GM23248 (cell line): ENCODE results near the gene ZNF695. TPM values are rescaled to one million over a fixed set of nuclear protein-coding genes. Genes with fewer than 3 reads are reported as not detected.

Source experiments
- DNase-seq: peaks from one replicate; pipeline ENCODE4 v3.0.0-alpha.2; 2015
- H2AFZ ChIP-seq: fragments of 200-600 bp; sonication (generic); 2 replicates; pipeline ENCODE4 v1.6.1; 2016; ENCODE audit warnings: antibody characterized with exemption
- H3F3A ChIP-seq: fragments of 200-600 bp; sonication (generic); 2 replicates; pipeline ENCODE4 v1.6.1; 2016; ENCODE audit warnings: mild to moderate bottlenecking, antibody characterized with exemption, mixed run types; ENCODE audit not compliant: insufficient read depth
- H3K27ac ChIP-seq: fragments of 200-600 bp; sonication (generic); 2 replicates; pipeline ENCODE4 v1.5.1; 2016; ENCODE audit warnings: mild to moderate bottlenecking
- H3K27me3 ChIP-seq: fragments of 200-600 bp; sonication (generic); replicated peaks from 2 replicates; pipeline ENCODE4 v1.6.1; 2016; ENCODE audit warnings: mild to moderate bottlenecking; ENCODE audit not compliant: insufficient read depth
- H3K36me3 ChIP-seq: fragments of 200-600 bp; sonication (generic); 2 replicates; pipeline ENCODE4 v1.6.1; 2016; ENCODE audit warnings: low read depth, mild to moderate bottlenecking
- H3K4me1 ChIP-seq: fragments of 200-600 bp; sonication (generic); 2 replicates; pipeline ENCODE4 v1.6.1; 2016; ENCODE audit warnings: mild to moderate bottlenecking; ENCODE audit not compliant: insufficient read depth
- H3K4me2 ChIP-seq: fragments of 200-600 bp; sonication (generic); one replicate; pipeline ENCODE4 v1.6.1; 2016; ENCODE audit warnings: mild to moderate bottlenecking; ENCODE audit not compliant: unreplicated experiment
- H3K4me3 ChIP-seq: fragments of 200-600 bp; sonication (generic); 2 replicates; pipeline ENCODE4 v1.5.1; 2016; ENCODE audit warnings: mild to moderate bottlenecking
- H3K79me2 ChIP-seq: fragments of 200-600 bp; sonication (generic); 2 replicates; pipeline ENCODE4 v1.6.1; 2016; ENCODE audit warnings: mild to moderate bottlenecking; ENCODE audit not compliant: insufficient read depth
- H3K9ac ChIP-seq: fragments of 200-600 bp; sonication (generic); 2 replicates; pipeline ENCODE4 v1.6.1; 2016; ENCODE audit warnings: mild to moderate bottlenecking
- H3K9me2 ChIP-seq: fragments of 200-600 bp; sonication (generic); 2 replicates; pipeline ENCODE4 v1.6.1; 2016; ENCODE audit warnings: mixed run types, mild to moderate bottlenecking, moderate library complexity; ENCODE audit not compliant: insufficient read depth
- H3K9me3 ChIP-seq: fragments of 200-600 bp; sonication (generic); one replicate; pipeline ENCODE4 v1.6.1; 2017; ENCODE audit warnings: low read depth
- H4K20me1 ChIP-seq: fragments of 200-600 bp; sonication (generic); 2 replicates; pipeline ENCODE4 v1.6.0; 2016; ENCODE audit not compliant: insufficient read depth
- EZH2 ChIP-seq: fragments of 200-600 bp; sonication (generic); IDR thresholded peaks from 2 replicates; pipeline ENCODE4 v1.6.1; 2018; ENCODE audit warnings: antibody characterized with exemption, mild to moderate bottlenecking; ENCODE audit not compliant: insufficient read depth, poor library complexity, severe bottlenecking
- EZH2phosphoT487 ChIP-seq: fragments of 200-600 bp; sonication (generic); IDR thresholded peaks from 2 replicates; pipeline ENCODE4 v1.6.1; 2018; ENCODE audit warnings: antibody characterized with exemption, moderate library complexity, mild to moderate bottlenecking, low read depth; ENCODE audit not compliant: insufficient read depth
- WGBS, 2 experiments: methylation state at CpG; one replicate each; pipeline ENCODE4 v1.1.6; 2015 to 2017; ENCODE audit warnings: low lambda C conversion rate in 2 of 2, low coverage in 1 of 2; ENCODE audit errors: missing lambda C conversion rate in 2 of 2; 5-methylcytosine and 5-hydroxymethylcytosine counted together
- in situ Hi-C: fragments of 300-500 bp; cut with MboI; formaldehyde crosslinking; loops from 2 replicates; pipeline ENCODE4 v1.15.0; 2020
- polyA plus RNA-seq: library from polyadenylated mRNA; unstranded; fragments of >200 nt; fragmentation: Nextera tagmentation; extraction: Ambion mirVana; gene quantifications from 2 replicates; pipeline ENCODE4 v1.2.1, GENCODE V29; 2016
- total RNA-seq: library from RNA; depleted of rRNA; stranded (reverse); fragments of >200 nt; shearing (Covaris generic); gene quantifications from 2 replicates; pipeline ENCODE4 v1.2.3, GENCODE V29; 2014

Gene ZNF695
- total and polyA plus RNA-seq, 2 experiments from 2014 or later, result 1.2 to 2.0 TPM

- 74 to 81% methylated on average over 12 of the region's 12 CpGs for WGBS, 2 experiments
- TF ChIP-seq EZH2phosphoT487, result no peak
- no peak for TF ChIP-seq EZH2
- Histone ChIP-seq H3K9me2 (no peaks in the 10 kb centered on the region), H3K4me2 (no peak overlapping the region), H3K79me2 (no peaks in the 10 kb centered on the region), H3K9ac (no peak overlapping the region), H3K27ac (no peak overlapping the region), H3K36me3 (no peaks in the 10 kb centered on the region), H4K20me1 (no peaks in the 10 kb centered on the region), H3K27me3 (no peaks in the 10 kb centered on the region), H3K4me1 (no peaks in the 10 kb centered on the region), H3F3A (no peaks in the 10 kb centered on the region), H3K9me3 (no peaks in the 10 kb centered on the region), H2AFZ (no peak overlapping the region), H3K4me3 (no peak overlapping the region)
- peak; percentile 66 for DNase-seq
- in situ Hi-C loops, result no loop called here
Measured at GRCh38 chr1:246971090-246971721, 36.7 kb downstream of the ZNF695 start.

GRCh38 chr1:246969621-246970020 lies 38.2 kb downstream of the ZNF695 start:
- Histone ChIP-seq H3K9ac (no peak overlapping the region), H3K4me1 (no peaks in the 10 kb centered on the region), H3K79me2 (no peaks in the 10 kb centered on the region), H2AFZ (no peak overlapping the region), H3K9me3 (no peaks in the 10 kb centered on the region), H3K36me3 (no peaks in the 10 kb centered on the region), H3K27me3 (no peaks in the 10 kb centered on the region), H3K27ac (no peak overlapping the region), H3K4me2 (no peak overlapping the region), H3F3A (no peaks in the 10 kb centered on the region), H4K20me1 (no peaks in the 10 kb centered on the region), H3K9me2 (no peaks in the 10 kb centered on the region), H3K4me3 (no peak overlapping the region)
- in situ Hi-C loops, result no loop called here
- 83 to 90% methylated on average over 3 of the region's 3 CpGs for WGBS, 2 experiments
- no peak for DNase-seq
- TF ChIP-seq EZH2, result no peak
- TF ChIP-seq EZH2phosphoT487, result no peak

GRCh38 chr1:246966502-246966901 lies 41.4 kb downstream of the ZNF695 start:
- no peaks in the 10 kb centered on the region for H4K20me1 ChIP-seq
- WGBS, 2 experiments, result 86 to 90% methylated on average over 2 of the region's 2 CpGs
- H3K9ac ChIP-seq, result no peak overlapping the region
- no peaks in the 10 kb centered on the region for H3K27me3 ChIP-seq
- in situ Hi-C loops, result no loop called here
- no peaks in the 10 kb centered on the region for H3K4me1 ChIP-seq
- DNase-seq, result no peak
- TF ChIP-seq EZH2phosphoT487 (no peak), EZH2 (no peak)
- H3K4me3 ChIP-seq, result no peak overlapping the region
- H3K36me3 ChIP-seq, result no peaks in the 10 kb centered on the region
- no peaks in the 10 kb centered on the region for H3K9me2 ChIP-seq
- no peak overlapping the region for H3K4me2 ChIP-seq
- no peak overlapping the region for H2AFZ ChIP-seq
- H3K79me2 ChIP-seq, result no peaks in the 10 kb centered on the region
- H3F3A ChIP-seq, result no peaks in the 10 kb centered on the region
- no peaks in the 10 kb centered on the region for H3K9me3 ChIP-seq
- no peak overlapping the region for H3K27ac ChIP-seq

- H3F3A ChIP-seq, result no peaks in the 10 kb centered on the region
- in situ Hi-C loops, result no loop called here
- no peaks in the 10 kb centered on the region for H3K27me3 ChIP-seq
- no peaks in the 10 kb centered on the region for H3K9me2 ChIP-seq
- no peaks in the 10 kb centered on the region for H3K4me1 ChIP-seq
- no peaks in the 10 kb centered on the region for H4K20me1 ChIP-seq
- H3K27ac ChIP-seq, result no peak overlapping the region
- TF ChIP-seq EZH2, result no peak
- TF ChIP-seq EZH2phosphoT487, result no peak
- H3K9ac ChIP-seq, result no peak overlapping the region
- 58 to 70% methylated on average over 1 of the region's 1 CpG for WGBS, 2 experiments
- no peak overlapping the region for H3K4me2 ChIP-seq
- H2AFZ ChIP-seq, result no peak overlapping the region
- H3K4me3 ChIP-seq, result no peak overlapping the region
- no peaks in the 10 kb centered on the region for H3K9me3 ChIP-seq
- H3K36me3 ChIP-seq, result no peaks in the 10 kb centered on the region
- H3K79me2 ChIP-seq, result no peaks in the 10 kb centered on the region
- DNase-seq, result no peak
Measured at GRCh38 chr1:246959944-246960693, 47.7 kb downstream of the ZNF695 start.
